ENCODE results near the gene CLIC1.

- TF ChIP-seq CTCF (IDR thresholded peaks at IDR 0.05) (no peak), POLR2A (IDR thresholded peaks at IDR 0.05) (no peak)
These were observed 2.6 kb downstream of the CLIC1 start for GRCh38 chr6:31733734-31734133.
